ENCODE results near the gene GALM. TPM values are rescaled to one million over a fixed set of nuclear protein-coding genes. Genes with fewer than 3 reads are reported as not detected.

Gene GALM
- total RNA-seq, 1 experiment from 2014 or later: 47.0 TPM

- no peak for DNase-seq (ENCODE audit: low read depth)
Measured at GRCh38 chr2:38765551-38765950, 99.6 kb downstream of the GALM start.

- DNase-seq (ENCODE audit: low read depth): peak; percentile 78
Measured at GRCh38 chr2:38771632-38772031, 105.7 kb downstream of the GALM start.

DNA sequence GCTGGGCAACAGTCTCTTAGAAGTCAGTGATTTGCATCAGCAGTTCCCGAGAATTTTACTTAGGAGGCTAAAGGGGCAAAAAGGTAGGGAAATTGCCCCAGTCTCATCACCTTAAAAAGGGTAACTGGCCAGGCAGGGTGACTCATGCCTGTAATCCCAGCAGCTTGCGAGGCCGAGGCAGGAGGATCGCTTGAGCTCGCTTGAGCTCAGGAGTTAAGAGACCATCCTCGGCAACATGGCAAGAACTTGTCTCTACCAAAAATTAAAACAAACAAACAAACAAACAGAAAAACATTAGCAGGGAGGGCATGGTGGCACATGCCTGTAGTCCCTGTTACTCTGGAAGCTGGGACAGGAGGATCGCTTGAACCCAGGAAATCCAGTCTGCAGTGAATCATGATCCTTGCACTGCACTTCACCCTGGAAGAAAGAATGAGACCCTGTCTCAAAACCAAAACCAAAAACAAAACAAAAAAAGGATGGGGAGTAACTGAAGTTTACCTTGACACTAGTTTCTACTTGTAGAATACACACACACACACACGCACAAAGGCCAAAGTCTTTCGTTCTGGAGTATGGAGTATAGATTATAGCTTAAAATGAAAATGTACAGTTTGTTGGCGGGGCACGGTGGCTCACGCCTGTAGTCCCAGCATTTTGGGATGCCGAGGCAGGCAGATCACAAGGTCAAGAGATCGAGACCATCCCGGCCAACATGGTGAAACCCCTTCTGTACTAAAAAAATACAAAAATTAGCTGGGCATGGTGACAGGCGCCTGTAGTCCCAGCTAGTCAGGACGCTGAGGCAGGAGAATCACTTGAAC, 109.4 kb downstream of the GALM start:
- no peak for DNase-seq (ENCODE audit: low read depth)

DNA sequence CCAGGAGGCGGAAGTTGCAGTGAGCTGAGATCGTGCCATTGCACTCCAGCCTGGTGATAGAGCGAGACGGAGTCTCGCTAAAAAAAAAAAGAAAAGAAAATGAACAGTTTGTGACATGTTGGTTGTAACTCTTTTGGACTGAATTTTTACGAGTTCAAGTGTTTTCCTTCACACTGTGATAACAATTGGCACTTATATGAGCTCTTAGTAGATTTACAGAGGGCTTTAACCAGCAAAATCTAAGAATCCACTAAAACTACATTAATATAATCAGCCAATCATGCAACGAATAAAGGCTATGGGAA, 110.0 kb downstream of the GALM start:
- DNase-seq (ENCODE audit: low read depth): no peak

GRCh38 chr2:38776531-38776930, 110.6 kb downstream of the GALM start:
- DNase-seq (ENCODE audit: low read depth): no peak

DNA sequence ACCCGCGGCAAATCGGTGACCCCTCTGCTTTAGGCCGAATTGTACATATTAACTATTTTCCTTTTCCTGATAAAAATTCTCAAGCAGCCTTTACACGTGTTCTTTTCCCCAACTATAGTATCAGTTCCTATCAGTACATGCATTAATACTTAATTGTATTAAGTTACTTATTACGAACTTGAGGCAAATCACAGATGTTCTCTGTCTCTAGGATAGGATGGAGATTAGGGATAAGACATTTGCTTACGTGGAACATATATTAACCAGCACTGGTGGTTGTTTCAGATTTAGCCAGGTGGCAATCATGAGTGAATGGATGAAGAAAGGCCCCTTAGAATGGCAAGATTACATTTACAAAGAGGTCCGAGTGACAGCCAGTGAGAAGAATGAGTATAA, 112.8 kb downstream of the GALM start:
- DNase-seq (ENCODE audit: low read depth): no peak

DNA sequence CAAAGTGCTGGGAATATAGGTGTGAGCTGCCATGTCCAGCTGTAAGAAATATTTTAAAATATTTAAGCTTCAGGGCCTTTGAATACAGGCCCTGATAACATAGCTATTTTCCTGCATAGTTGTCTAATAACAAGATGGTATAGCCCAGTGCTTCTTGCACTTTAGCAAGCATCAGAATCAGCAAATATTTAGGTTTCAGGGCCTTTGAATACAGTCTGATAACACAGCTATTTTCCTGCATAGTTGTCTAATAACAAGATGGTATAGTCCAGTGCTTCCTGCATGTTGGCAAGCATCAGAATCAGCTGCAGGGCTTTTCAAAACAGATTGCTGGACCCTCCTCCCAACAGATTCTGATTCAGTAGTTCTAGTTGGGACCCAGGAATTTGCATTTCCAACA, 117.7 kb downstream of the GALM start:
- no peak for DNase-seq (ENCODE audit: low read depth)

Other genes with a start within 250 kb of the GALM start
- 61.8 and 83.1 TPM in 2 replicates for gene HNRNPLL, start 63.2 kb upstream of the GALM start, total RNA-seq (2014; rRNA removed; shearing (Covaris generic))
- gene SRSF7, start 85.2 kb downstream of the GALM start, total RNA-seq (2014; rRNA removed; shearing (Covaris generic)): 219 and 249 TPM in 2 replicates
- gene GEMIN6, start 112.1 kb downstream of the GALM start, total RNA-seq (2014; rRNA removed; shearing (Covaris generic)): 27.0 and 38.7 TPM in 2 replicates
- gene DHX57, start 209.8 kb downstream of the GALM start, total RNA-seq (2014; rRNA removed; shearing (Covaris generic)): 13.5 and 17.3 TPM in 2 replicates
- gene MORN2, start 209.9 kb downstream of the GALM start, total RNA-seq (2014; rRNA removed; shearing (Covaris generic)): 70.1 and 72.8 TPM in 2 replicates
- 0.24 and 0.59 TPM in 2 replicates for gene ARHGEF33, start 223.8 kb downstream of the GALM start, total RNA-seq (2014; rRNA removed; shearing (Covaris generic))

Measured in RPMI7951 (cell line).